HCT116 (cell line): Measurements from ENCODE around the gene SLC9A9. TPM values are rescaled to one million over a fixed set of nuclear protein-coding genes. Genes with fewer than 3 reads are reported as not detected.

Source experiments
- ATAC-seq: fragments of 200-7000 bp; cut with Tn5 transposase; 2 replicates; pipeline ENCODE4 v1.9.1; 2020; ENCODE audit warnings: mild to moderate bottlenecking, moderate library complexity
- BruUV-seq: library from RNA; stranded (reverse); fragments of 400-500 nt; replicated peaks from 2 replicates; lab custom pipeline; 2021; lab: Mats Ljungman, UMichigan
- CTCF ChIA-PET: fragments of 300-600 bp; sonication (Branson Sonifier 250); formaldehyde crosslinking; loops from one replicate; lab custom pipeline; 2021; ENCODE audit warnings: antibody characterized with exemption; lab: Charles Lee
- POLR2A ChIA-PET: fragments of 300-600, 350-600 bp; sonication (Branson Sonifier 250); formaldehyde crosslinking; loops from one replicate; lab custom pipeline; 2021; ENCODE audit warnings: antibody characterized with exemption; lab: Charles Lee
- RAD21 ChIA-PET, 2 experiments: fragments of 300-600 bp; sonication (Branson Sonifier 250); formaldehyde crosslinking; loops; one replicate each; lab custom pipeline; 2023; ENCODE audit warnings: low total read pairs in 2 of 2; ENCODE audit not compliant: uncharacterized antibody in 2 of 2, unreplicated experiment in 2 of 2, low non-redundant PET in 1 of 2; lab: Charles Lee
- DNase-seq: peaks from one replicate; pipeline ENCODE4 v3.0.0-alpha.2; 2010; ENCODE audit warnings: low read depth, low spot score
- H2AFZ ChIP-seq: fragments of 200-600 bp; shearing (Covaris generic), sonication (generic); 2 replicates; pipeline ENCODE4 v1.6.1; 2017; ENCODE audit warnings: low read depth, mixed run types, mixed read lengths, antibody characterized with exemption, low read length; ENCODE audit not compliant: poor library complexity, severe bottlenecking
- H3K27ac ChIP-seq: 2 replicates; pipeline ENCODE4 v1.5.1; 2012; ENCODE audit warnings: low read depth, low read length
- H3K27me3 ChIP-seq: fragments of 200-600 bp; sonication (generic); 2 replicates; pipeline ENCODE4 v1.6.1; 2016; ENCODE audit warnings: mixed run types, low read length, mixed read lengths; ENCODE audit not compliant: insufficient read depth
- H3K36me3 ChIP-seq, 2 experiments: fragments of 200-500 bp in 1 of 2; fragments of 200-600 bp in 1 of 2; sonication (Bioruptor generic) in 1 of 2; sonication (generic) in 1 of 2; 2 replicates each; pipeline versions ENCODE4 v1.5.1 to v1.6.1; 2014 to 2016; ENCODE audit warnings: low read length in 2 of 2, inconsistent platforms in 1 of 2, mixed read lengths in 1 of 2, mixed run types in 1 of 2; ENCODE audit not compliant: insufficient read depth in 2 of 2, control insufficient read depth in 1 of 2
- H3K4me1 ChIP-seq, 2 experiments: fragments of 200-600 bp in 1 of 2; sonication (generic) in 1 of 2; 2 replicates each; pipeline versions ENCODE4 v1.5.1 to v1.6.1; 2012 to 2017; ENCODE audit warnings: low read length in 2 of 2, inconsistent platforms in 1 of 2, mild to moderate bottlenecking in 1 of 2, mixed read lengths in 1 of 2, mixed run types in 1 of 2, moderate library complexity in 1 of 2; ENCODE audit not compliant: insufficient read depth in 2 of 2, control insufficient read depth in 1 of 2
- H3K4me2 ChIP-seq: fragments of 200-600 bp; sonication (generic); 2 replicates; pipeline ENCODE4 v1.6.1; 2017; ENCODE audit warnings: mixed run types, low read length, mixed read lengths
- H3K4me3 ChIP-seq, 2 experiments: fragments of 200-600 bp in 1 of 2; sonication (generic) in 1 of 2; replicated peaks in 1 of 2; 2 replicates each; pipeline ENCODE4 v1.5.1; 2011 to 2016; ENCODE audit warnings: low read length in 2 of 2, control low read depth in 1 of 2, low read depth in 1 of 2, mild to moderate bottlenecking in 1 of 2, mixed read lengths in 1 of 2, mixed run types in 1 of 2
- H3K79me2 ChIP-seq: fragments of 200-600 bp; sonication (generic); 2 replicates; pipeline ENCODE4 v1.6.1; 2017; ENCODE audit warnings: mild to moderate bottlenecking, mixed run types, low read length, moderate library complexity, mixed read lengths; ENCODE audit not compliant: insufficient read depth
- H3K9ac ChIP-seq: fragments of 200-600 bp; sonication (generic); 2 replicates; pipeline ENCODE4 v1.6.1; 2016; ENCODE audit warnings: low read length, mixed read lengths
- H3K9me2 ChIP-seq: fragments of 200-600 bp; sonication (generic), shearing (Covaris generic); 2 replicates; pipeline ENCODE4 v1.6.1; 2017; ENCODE audit warnings: mixed run types, mild to moderate bottlenecking, moderate library complexity; ENCODE audit not compliant: insufficient read depth
- H3K9me3 ChIP-seq, 2 experiments: fragments of 200-500 bp in 1 of 2; fragments of 200-600 bp in 1 of 2; sonication (Bioruptor generic) in 1 of 2; sonication (generic) in 1 of 2; 2 replicates each; pipeline ENCODE4 v1.6.1; 2014 to 2017; ENCODE audit warnings: low read length in 2 of 2, mixed read lengths in 2 of 2, inconsistent platforms in 1 of 2, low read depth in 1 of 2, mild to moderate bottlenecking in 1 of 2, mixed run types in 1 of 2, moderate library complexity in 1 of 2; ENCODE audit not compliant: control insufficient read depth in 1 of 2, insufficient read depth in 1 of 2
- H4K20me1 ChIP-seq: fragments of 200-600 bp; sonication (generic), shearing (Covaris generic); 2 replicates; pipeline ENCODE4 v1.6.1; 2017; ENCODE audit warnings: mixed run types, mild to moderate bottlenecking, moderate library complexity; ENCODE audit not compliant: insufficient read depth
- ATF3 ChIP-seq: IDR thresholded peaks from 2 replicates; pipeline ENCODE4 v1.6.1; 2012
- CBX3 ChIP-seq: IDR thresholded peaks from 2 replicates; pipeline ENCODE4 v1.6.1; 2012; ENCODE audit warnings: low read depth
- CEBPB ChIP-seq: IDR thresholded peaks from 2 replicates; pipeline ENCODE4 v1.6.1; 2012; ENCODE audit warnings: low read depth
- CTCF ChIP-seq, 3 experiments: fragments of 200-600 bp in 1 of 3; sonication (generic) in 1 of 3; IDR thresholded peaks in 2 of 3; conservative IDR thresholded peaks in 1 of 3; 2 replicates each; pipeline ENCODE4 v1.5.1; 2012 to 2017; ENCODE audit warnings: low read depth in 2 of 3, low read length in 2 of 3, antibody characterized with exemption in 1 of 3, borderline replicate concordance in 1 of 3, control low read depth in 1 of 3, mild to moderate bottlenecking in 1 of 3, mixed read lengths in 1 of 3, mixed run types in 1 of 3, moderate library complexity in 1 of 3; ENCODE audit not compliant: insufficient read depth in 1 of 3
- EGR1 ChIP-seq: IDR thresholded peaks from 2 replicates; pipeline ENCODE4 v1.6.1; 2012; ENCODE audit warnings: low read depth
- ELF1 ChIP-seq: IDR thresholded peaks from 2 replicates; pipeline ENCODE4 v1.6.1; 2012; ENCODE audit warnings: low read depth, borderline replicate concordance
- EZH2 ChIP-seq: fragments of 200-600 bp; sonication (generic); IDR thresholded peaks from 2 replicates; pipeline ENCODE4 v1.6.1; 2017; ENCODE audit warnings: antibody characterized with exemption, mixed run types
- FOSL1 ChIP-seq: IDR thresholded peaks from 2 replicates; pipeline ENCODE4 v1.6.1; 2012; ENCODE audit warnings: low read depth
- JUND ChIP-seq: IDR thresholded peaks from 2 replicates; pipeline ENCODE4 v1.6.1; 2012
- POLR2A ChIP-seq: IDR thresholded peaks from 2 replicates; pipeline ENCODE4 v1.7.0; 2011; ENCODE audit warnings: borderline replicate concordance; ENCODE audit not compliant: insufficient read depth, insufficient read length; ENCODE audit errors: extremely low read depth
- POLR2AphosphoS5 ChIP-seq: IDR thresholded peaks from 2 replicates; pipeline ENCODE4 v1.6.1; 2011; ENCODE audit warnings: mild to moderate bottlenecking, low read depth, low read length, moderate library complexity
- RAD21 ChIP-seq: IDR thresholded peaks from 2 replicates; pipeline ENCODE4 v1.6.1; 2012; ENCODE audit warnings: low read depth, mild to moderate bottlenecking
- REST ChIP-seq: IDR thresholded peaks from 2 replicates; pipeline ENCODE4 v1.6.1; 2012; ENCODE audit warnings: low read depth
- SIN3A ChIP-seq: IDR thresholded peaks from 2 replicates; pipeline ENCODE4 v1.6.1; 2012; ENCODE audit warnings: low read depth
- SP1 ChIP-seq: IDR thresholded peaks from 2 replicates; pipeline ENCODE4 v1.6.1; 2012; ENCODE audit warnings: low read depth
- SRF ChIP-seq: IDR thresholded peaks from 2 replicates; pipeline ENCODE4 v1.6.1; 2012; ENCODE audit warnings: low read depth
- YY1 ChIP-seq: IDR thresholded peaks from 2 replicates; pipeline ENCODE4 v1.6.1; 2011; ENCODE audit warnings: low read length, low read depth, moderate library complexity, mild to moderate bottlenecking; ENCODE audit not compliant: insufficient replicate concordance; ENCODE audit errors: extremely low read depth
- ZBTB33 ChIP-seq: IDR thresholded peaks from 2 replicates; pipeline ENCODE4 v1.6.1; 2011; ENCODE audit warnings: mild to moderate bottlenecking, low read length, moderate library complexity; ENCODE audit not compliant: insufficient replicate concordance; ENCODE audit errors: extremely low read depth
- ZFX ChIP-seq: fragments of 450-650 bp; IDR thresholded peaks from 2 replicates; pipeline ENCODE4 v1.6.1; 2017
- intact Hi-C: fragments of 100-400 bp; cut with micrococcal nuclease; formaldehyde crosslinking; loops from 2 replicates; pipeline ENCODE4 v1.10.0; 2022
- total RNA-seq: library from RNA; stranded (reverse); gene quantifications from one replicate; pipeline ENCODE4 v1.2.1, GENCODE V29; 2021; ENCODE audit not compliant: unreplicated experiment

SLC9A9 gene
- total RNA-seq, 1 experiment from 2014 or later, result 0.20 TPM

GRCh38 chr3:143441516-143442171 lies 406.6 kb downstream of the SLC9A9 start:
- Histone ChIP-seq H3K9ac (no peak overlapping the region), H4K20me1 (no peaks in the 10 kb centered on the region), H3K9me3 (no peaks in the 10 kb centered on the region), H3K4me3 (no peak overlapping the region), H3K79me2 (no peaks in the 10 kb centered on the region), H3K9me2 (no peaks in the 10 kb centered on the region), H3K4me1 (peaks cover 0 to 21% of the 10 kb centered on the region in 2 experiments; a peak in 2 of 4 replicates), H2AFZ (no peak overlapping the region)
- POLR2A ChIA-PET, result no interaction called here
- CTCF ChIA-PET, result no interaction called here
- intact Hi-C loops, result no loop called here
- TF ChIP-seq CBX3 (no peak), REST (no peak), RAD21 (no peak), SP1 (no peak), ZBTB33 (no peak), JUND (no peak), YY1 (no peak), CEBPB (no peak), POLR2A (no peak), SIN3A (no peak), FOSL1 (no peak), ATF3 (no peak), EGR1 (no peak), ZFX (no peak), CTCF (IDR thresholded peaks at IDR 0.05 in 2 of 3, conservative IDR thresholded peaks at IDR 0.05 in 1 of 3; ENCODE audit: borderline replicate concordance in 1 of 3, insufficient read depth in 1 of 3, low read depth in 2 of 3, low read length in 2 of 3) (no peak), SRF (no peak), ELF1 (no peak), EZH2 (no peak), POLR2AphosphoS5 (no peak)
- TF ChIP-seq, all 23 proteins: peak for 0
- H3K36me3 ChIP-seq, result no peaks in the 10 kb centered on the region
- no peaks in the 10 kb centered on the region for H3K27me3 ChIP-seq
- RAD21 ChIA-PET, result no interaction called here
- no peak for ATAC-seq
- no peak overlapping the region for H3K27ac ChIP-seq
- DNase-seq, result no peak
- BruUV-seq, result no TSS peak
- H3K4me2 ChIP-seq, result no peak overlapping the region
